Right atrium auricular region (tissue), 2 donors: ENCODE measurements around the gene MRS2. TPM values are rescaled to one million over a fixed set of nuclear protein-coding genes. Genes with fewer than 3 reads are reported as not detected.

Experiments
- DNase-seq: peaks from one replicate; pipeline ENCODE4 v3.0.0-alpha.2; 2019; ENCODE audit warnings: low spot score
- H3K27ac ChIP-seq, 2 donors: fragments of 200-600 bp; sonication (generic); 1 replicate in 1 of 2; 2 replicates in 1 of 2; pipeline ENCODE4 v1.5.1; 2016 to 2019
- H3K27me3 ChIP-seq, 2 donors: fragments of 200-600 bp; sonication (generic); one replicate each; pipeline versions ENCODE4 v1.5.1 to v1.6.0; 2017 to 2019
- H3K36me3 ChIP-seq: fragments of 200-600 bp; sonication (generic); one replicate; pipeline ENCODE4 v1.5.1; 2016
- H3K4me1 ChIP-seq, 2 donors: fragments of 200-600 bp; sonication (generic); one replicate each; pipeline versions ENCODE4 v1.5.1 to v1.6.0; 2017 to 2019
- H3K4me3 ChIP-seq, 2 donors: fragments of 200-600 bp; sonication (generic); 1 replicate in 1 of 2; 2 replicates in 1 of 2; pipeline ENCODE4 v1.5.1; 2017 to 2019; ENCODE audit warnings: mild to moderate bottlenecking in 1 of 2, moderate library complexity in 1 of 2
- H3K9me3 ChIP-seq, 2 donors: fragments of 200-600 bp; sonication (generic); one replicate each; pipeline ENCODE4 v1.5.1; 2019
- total RNA-seq, 2 donors: library from RNA; depleted of rRNA; stranded (reverse); fragments of >200 nt; gene quantifications; one replicate each; pipeline ENCODE4 v1.1.0, GENCODE V29; 2016
- TF ChIP-seq, protein P1 (sequence below), 2 donors: fragments of 200-600 bp; sonication (generic); IDR thresholded peaks; one replicate each; pipeline ENCODE4 v1.5.1; 2019; ENCODE audit warnings: antibody characterized with exemption in 2 of 2

Gene MRS2
- total RNA-seq, 2 donors from 2014 or later: 25.5 to 44.1 TPM

DNA sequence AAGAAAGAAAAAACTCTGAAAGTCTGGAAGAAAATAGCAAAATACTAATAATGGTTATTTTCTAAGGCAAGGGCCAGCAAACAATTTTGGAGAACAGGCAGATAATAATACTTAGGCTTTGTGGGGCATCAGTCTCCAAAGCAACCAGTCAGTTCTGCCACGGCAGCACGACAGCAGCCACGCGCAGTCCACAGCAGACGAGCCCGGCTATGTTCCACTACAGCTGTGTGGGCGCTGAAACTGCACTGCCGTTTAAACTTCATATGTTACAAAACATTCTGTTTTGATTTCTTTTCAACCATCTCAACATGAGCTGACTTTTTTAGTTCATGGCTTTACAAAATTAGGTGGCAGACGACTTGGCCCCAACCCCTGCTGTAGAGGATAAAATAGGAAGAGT, 29.9 kb downstream of the MRS2 start:
- TF ChIP-seq, protein P1, sequence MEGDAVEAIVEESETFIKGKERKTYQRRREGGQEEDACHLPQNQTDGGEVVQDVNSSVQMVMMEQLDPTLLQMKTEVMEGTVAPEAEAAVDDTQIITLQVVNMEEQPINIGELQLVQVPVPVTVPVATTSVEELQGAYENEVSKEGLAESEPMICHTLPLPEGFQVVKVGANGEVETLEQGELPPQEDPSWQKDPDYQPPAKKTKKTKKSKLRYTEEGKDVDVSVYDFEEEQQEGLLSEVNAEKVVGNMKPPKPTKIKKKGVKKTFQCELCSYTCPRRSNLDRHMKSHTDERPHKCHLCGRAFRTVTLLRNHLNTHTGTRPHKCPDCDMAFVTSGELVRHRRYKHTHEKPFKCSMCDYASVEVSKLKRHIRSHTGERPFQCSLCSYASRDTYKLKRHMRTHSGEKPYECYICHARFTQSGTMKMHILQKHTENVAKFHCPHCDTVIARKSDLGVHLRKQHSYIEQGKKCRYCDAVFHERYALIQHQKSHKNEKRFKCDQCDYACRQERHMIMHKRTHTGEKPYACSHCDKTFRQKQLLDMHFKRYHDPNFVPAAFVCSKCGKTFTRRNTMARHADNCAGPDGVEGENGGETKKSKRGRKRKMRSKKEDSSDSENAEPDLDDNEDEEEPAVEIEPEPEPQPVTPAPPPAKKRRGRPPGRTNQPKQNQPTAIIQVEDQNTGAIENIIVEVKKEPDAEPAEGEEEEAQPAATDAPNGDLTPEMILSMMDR (IDR thresholded peaks at IDR 0.05): no peak
- DNase-seq: no peak
- no peak overlapping the region for H3K27ac ChIP-seq
- no peak overlapping the region for H3K4me3 ChIP-seq
- no peaks in the 10 kb centered on the region for H3K4me1 ChIP-seq
- H3K27me3 ChIP-seq: no peaks in the 10 kb centered on the region
- no peaks in the 10 kb centered on the region for H3K9me3 ChIP-seq
- H3K36me3 ChIP-seq: no peaks in the 10 kb centered on the region

DNA sequence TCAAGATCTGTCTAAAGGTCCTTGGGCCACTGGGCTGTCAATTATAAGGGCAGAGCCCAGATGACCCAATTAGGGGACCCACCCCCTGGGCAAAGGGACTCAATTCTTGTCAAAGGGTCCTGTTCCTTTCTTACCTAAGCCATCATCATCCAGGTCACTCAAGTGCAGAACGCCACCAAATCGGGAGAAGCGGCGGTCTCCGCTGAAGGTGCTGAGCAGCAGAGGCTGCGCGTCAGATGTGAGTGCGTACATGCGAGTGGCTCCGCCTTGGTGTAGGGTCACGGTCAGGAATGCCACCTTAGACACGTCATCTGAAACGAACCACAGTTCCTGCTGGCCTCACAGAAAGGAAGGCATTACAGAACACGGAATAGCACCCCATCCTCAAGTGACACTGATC, 34.2 kb downstream of the MRS2 start:
- Histone ChIP-seq H3K4me3 (no peak overlapping the region), H3K4me1 (no peaks in the 10 kb centered on the region), H3K36me3 (no peaks in the 10 kb centered on the region), H3K27me3 (no peaks in the 10 kb centered on the region), H3K9me3 (no peaks in the 10 kb centered on the region), H3K27ac (no peak overlapping the region)
- TF ChIP-seq, protein P1 (IDR thresholded peaks at IDR 0.05): no peak
- no peak for DNase-seq

DNA sequence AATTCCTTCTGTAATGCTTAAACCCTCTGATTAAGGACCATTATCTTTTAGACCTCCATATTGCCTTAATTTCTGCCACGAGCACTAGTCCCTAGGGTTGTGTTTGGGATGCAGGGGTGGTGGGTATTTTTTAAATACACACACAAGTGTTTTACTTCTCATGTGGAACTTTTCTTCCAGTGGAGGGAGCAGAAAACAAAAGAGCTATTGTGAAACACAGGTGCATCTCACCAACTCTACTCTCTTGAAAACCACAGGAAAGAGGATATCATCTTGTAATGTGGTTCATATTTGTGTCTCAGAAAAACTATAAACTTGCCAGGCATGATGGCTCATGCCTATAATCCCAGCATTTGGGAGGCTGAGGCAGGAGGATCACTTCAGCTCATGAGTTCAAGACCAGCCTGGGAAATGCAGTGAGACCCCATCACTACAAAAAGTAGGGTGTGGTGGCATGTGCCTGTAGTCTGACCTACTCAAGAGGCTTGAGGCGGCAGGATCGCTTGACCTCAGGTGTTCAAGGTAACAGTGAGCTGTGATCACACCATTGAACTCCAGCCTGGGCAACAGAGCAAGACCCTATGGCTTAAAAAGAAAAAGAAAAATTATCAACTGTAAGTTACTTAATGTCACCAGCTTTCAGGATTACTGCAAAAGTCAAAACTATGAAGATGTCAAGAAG, 37.3 kb downstream of the MRS2 start:
- Histone ChIP-seq H3K4me1 (no peaks in the 10 kb centered on the region), H3K9me3 (no peaks in the 10 kb centered on the region), H3K27ac (no peak overlapping the region), H3K4me3 (no peak overlapping the region), H3K27me3 (no peaks in the 10 kb centered on the region), H3K36me3 (no peaks in the 10 kb centered on the region)
- TF ChIP-seq, protein P1 (IDR thresholded peaks at IDR 0.05): no peak
- no peak for DNase-seq

DNA sequence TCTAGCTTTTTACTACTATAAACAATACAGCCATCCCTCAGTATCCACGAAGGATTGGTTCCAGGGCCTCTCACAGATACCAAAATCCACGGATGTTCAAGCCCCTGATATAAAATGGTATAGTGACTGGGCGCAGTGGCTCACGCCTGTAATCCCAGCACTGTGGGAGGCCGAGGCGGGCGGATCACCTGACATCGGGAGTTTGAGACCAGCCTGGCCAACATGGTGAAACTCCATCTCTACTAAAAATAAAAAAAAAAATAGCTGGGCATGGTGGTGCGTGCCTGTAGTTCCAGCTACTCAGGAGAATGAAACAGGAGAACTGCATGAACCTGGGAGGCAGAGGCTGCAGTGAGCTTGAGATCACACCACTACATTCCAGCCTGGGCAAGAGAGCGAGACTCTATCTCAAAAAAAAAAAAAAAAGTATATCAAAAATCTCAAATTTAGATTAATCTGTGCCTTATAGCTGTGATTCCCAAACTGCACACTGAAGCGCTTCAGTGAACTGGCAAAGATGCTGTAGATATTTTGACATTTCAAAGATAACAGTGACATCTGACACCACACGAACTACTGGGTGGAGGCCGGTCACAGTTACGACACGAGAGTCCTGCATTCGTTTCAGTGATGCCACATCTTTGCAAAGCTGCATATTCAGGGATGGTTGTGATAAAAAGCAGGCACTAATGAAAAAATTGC, 38.3 kb downstream of the MRS2 start:
- DNase-seq: no peak

DNA sequence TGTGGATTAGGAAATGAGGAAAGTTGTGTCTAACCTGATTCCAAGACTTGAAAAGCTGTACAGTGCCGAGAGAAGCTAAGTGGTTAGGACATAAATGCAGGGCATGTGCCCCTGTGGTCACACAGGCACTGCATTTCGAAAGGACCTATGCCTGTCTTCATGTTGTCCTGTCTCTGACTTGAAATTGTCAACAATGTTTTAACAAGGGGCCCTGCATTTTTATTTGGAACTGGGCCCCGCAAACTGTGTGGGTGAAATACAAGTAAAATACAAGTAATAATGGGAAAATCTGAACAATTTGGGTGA, 38.8 kb downstream of the MRS2 start:
- Histone ChIP-seq H3K4me3 (no peak overlapping the region), H3K27me3 (no peaks in the 10 kb centered on the region), H3K9me3 (no peaks in the 10 kb centered on the region), H3K27ac (no peak overlapping the region), H3K4me1 (no peaks in the 10 kb centered on the region), H3K36me3 (no peaks in the 10 kb centered on the region)
- DNase-seq: no peak
- TF ChIP-seq, protein P1 (IDR thresholded peaks at IDR 0.05): no peak

More for the DNA sequence above, 38.3 kb downstream of the MRS2 start:
- H3K27ac ChIP-seq: no peak overlapping the region
- no peaks in the 10 kb centered on the region for H3K4me1 ChIP-seq
- no peaks in the 10 kb centered on the region for H3K9me3 ChIP-seq
- H3K27me3 ChIP-seq: no peaks in the 10 kb centered on the region
- no peaks in the 10 kb centered on the region for H3K36me3 ChIP-seq
- TF ChIP-seq, protein P1 (IDR thresholded peaks at IDR 0.05): no peak
- no peak overlapping the region for H3K4me3 ChIP-seq
